Lower leg skin (tissue), 3 donors: ENCODE measurements around the gene NAT8L.

Source experiments
- POLR2A ChIP-seq, 2 donors: fragments of 450-650 bp; IDR thresholded peaks; one replicate each; pipeline ENCODE4 v1.6.1; 2016 to 2017; ENCODE audit warnings: antibody characterized with exemption in 2 of 2, mild to moderate bottlenecking in 1 of 2, moderate library complexity in 1 of 2
- TF ChIP-seq, protein P1 (sequence below), 3 donors: fragments of 450-650 bp; IDR thresholded peaks; one replicate each; pipeline ENCODE4 v1.5.1; 2016; ENCODE audit warnings: antibody characterized with exemption in 3 of 3, mild to moderate bottlenecking in 3 of 3, moderate library complexity in 2 of 3

DNA sequence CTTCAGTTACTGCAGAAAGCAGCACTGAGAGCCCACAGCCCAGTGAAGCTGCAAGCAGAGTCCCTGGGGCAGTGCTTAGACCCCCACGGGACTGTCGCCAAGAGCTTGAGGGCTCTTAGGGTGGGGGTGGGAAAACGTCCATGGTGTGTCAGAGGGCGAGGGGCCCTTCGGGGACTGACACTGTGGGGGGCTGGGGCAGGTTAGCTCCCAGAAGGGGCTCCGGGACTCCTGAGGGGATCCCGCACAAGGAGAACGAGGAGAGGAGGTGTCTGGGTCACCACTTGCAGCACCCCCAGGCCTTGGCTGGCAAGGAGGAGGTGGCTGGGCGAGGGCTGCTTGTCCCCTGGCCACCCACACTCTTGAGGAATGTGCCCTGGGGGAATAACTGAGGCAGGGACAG, 20.8 kb downstream of the NAT8L start:
- TF ChIP-seq, protein P1, sequence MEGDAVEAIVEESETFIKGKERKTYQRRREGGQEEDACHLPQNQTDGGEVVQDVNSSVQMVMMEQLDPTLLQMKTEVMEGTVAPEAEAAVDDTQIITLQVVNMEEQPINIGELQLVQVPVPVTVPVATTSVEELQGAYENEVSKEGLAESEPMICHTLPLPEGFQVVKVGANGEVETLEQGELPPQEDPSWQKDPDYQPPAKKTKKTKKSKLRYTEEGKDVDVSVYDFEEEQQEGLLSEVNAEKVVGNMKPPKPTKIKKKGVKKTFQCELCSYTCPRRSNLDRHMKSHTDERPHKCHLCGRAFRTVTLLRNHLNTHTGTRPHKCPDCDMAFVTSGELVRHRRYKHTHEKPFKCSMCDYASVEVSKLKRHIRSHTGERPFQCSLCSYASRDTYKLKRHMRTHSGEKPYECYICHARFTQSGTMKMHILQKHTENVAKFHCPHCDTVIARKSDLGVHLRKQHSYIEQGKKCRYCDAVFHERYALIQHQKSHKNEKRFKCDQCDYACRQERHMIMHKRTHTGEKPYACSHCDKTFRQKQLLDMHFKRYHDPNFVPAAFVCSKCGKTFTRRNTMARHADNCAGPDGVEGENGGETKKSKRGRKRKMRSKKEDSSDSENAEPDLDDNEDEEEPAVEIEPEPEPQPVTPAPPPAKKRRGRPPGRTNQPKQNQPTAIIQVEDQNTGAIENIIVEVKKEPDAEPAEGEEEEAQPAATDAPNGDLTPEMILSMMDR (IDR thresholded peaks at IDR 0.05): no peak
- TF ChIP-seq POLR2A (IDR thresholded peaks at IDR 0.05): no peak
